Measurements from ENCODE around the gene RSAD1. TPM values are rescaled to one million over a fixed set of nuclear protein-coding genes. Genes with fewer than 3 reads are reported as not detected.
A peak's percentile ranks its signal among the peaks of the same experiment; 100 is the strongest.

The RSAD1 gene
- total RNA-seq, 1 experiment from 2014 or later, result 28.7 TPM

DNA sequence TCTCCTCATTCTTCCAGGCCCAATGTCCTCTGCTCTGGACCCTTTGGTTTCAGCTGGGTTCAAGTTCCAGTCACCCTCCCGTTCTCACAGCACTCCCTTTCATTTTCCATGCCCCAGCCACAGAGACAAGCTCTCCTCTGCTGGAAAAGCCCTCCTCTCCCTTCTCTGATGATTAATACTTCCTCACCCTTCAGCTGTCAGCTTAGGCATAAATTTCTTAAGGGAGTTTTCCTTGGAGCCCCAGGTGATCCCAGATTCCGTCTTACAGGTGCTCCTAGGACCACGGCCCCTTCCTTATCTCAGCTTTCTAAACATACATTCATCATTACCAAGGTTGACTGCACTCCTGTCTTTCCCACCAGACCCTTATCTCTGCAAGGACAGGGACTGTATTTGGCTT is 20.4 kb upstream of the RSAD1 start:
- Mint-ChIP-seq H3K4me1 (ENCODE audit: insufficient read depth, unreplicated experiment) (peaks cover 8% of the 10 kb centered on the region), H3K27me3 (ENCODE audit: insufficient read depth, unreplicated experiment) (no peaks in the 10 kb centered on the region), H3K27ac (ENCODE audit: low read depth, unreplicated experiment) (no peak overlapping the region), H3K4me3 (ENCODE audit: unreplicated experiment) (no peak overlapping the region), H3K9me3 (ENCODE audit: unreplicated experiment) (no peaks in the 10 kb centered on the region), H3K36me3 (ENCODE audit: insufficient read depth, unreplicated experiment) (peaks cover 13% of the 10 kb centered on the region)
- TF ChIP-seq, protein P1, sequence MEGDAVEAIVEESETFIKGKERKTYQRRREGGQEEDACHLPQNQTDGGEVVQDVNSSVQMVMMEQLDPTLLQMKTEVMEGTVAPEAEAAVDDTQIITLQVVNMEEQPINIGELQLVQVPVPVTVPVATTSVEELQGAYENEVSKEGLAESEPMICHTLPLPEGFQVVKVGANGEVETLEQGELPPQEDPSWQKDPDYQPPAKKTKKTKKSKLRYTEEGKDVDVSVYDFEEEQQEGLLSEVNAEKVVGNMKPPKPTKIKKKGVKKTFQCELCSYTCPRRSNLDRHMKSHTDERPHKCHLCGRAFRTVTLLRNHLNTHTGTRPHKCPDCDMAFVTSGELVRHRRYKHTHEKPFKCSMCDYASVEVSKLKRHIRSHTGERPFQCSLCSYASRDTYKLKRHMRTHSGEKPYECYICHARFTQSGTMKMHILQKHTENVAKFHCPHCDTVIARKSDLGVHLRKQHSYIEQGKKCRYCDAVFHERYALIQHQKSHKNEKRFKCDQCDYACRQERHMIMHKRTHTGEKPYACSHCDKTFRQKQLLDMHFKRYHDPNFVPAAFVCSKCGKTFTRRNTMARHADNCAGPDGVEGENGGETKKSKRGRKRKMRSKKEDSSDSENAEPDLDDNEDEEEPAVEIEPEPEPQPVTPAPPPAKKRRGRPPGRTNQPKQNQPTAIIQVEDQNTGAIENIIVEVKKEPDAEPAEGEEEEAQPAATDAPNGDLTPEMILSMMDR (IDR thresholded peaks at IDR 0.05; ENCODE audit: unreplicated experiment), result no peak
- intact Hi-C loops (cut with micrococcal nuclease), result no loop called here
- BruUV-seq (replicated peaks), result no TSS peak
- CTCF ChIA-PET, result interaction anchor here (0.9 to 1.7 kb wide), 3 partner anchors 20 to 281 kb away, joined by 3 to 4 read pairs (median 3); partner anchors contain the start of gene RSAD1
- peak; percentile 38 for DNase-seq (ENCODE audit: unreplicated experiment)
- POLR2A ChIA-PET, result interaction anchor here (0.6 to 3.0 kb wide), 5 partner anchors 8 to 86 kb away, joined by 4 to 13 read pairs (median 5); partner anchors contain the start of gene MRPL27

DNA sequence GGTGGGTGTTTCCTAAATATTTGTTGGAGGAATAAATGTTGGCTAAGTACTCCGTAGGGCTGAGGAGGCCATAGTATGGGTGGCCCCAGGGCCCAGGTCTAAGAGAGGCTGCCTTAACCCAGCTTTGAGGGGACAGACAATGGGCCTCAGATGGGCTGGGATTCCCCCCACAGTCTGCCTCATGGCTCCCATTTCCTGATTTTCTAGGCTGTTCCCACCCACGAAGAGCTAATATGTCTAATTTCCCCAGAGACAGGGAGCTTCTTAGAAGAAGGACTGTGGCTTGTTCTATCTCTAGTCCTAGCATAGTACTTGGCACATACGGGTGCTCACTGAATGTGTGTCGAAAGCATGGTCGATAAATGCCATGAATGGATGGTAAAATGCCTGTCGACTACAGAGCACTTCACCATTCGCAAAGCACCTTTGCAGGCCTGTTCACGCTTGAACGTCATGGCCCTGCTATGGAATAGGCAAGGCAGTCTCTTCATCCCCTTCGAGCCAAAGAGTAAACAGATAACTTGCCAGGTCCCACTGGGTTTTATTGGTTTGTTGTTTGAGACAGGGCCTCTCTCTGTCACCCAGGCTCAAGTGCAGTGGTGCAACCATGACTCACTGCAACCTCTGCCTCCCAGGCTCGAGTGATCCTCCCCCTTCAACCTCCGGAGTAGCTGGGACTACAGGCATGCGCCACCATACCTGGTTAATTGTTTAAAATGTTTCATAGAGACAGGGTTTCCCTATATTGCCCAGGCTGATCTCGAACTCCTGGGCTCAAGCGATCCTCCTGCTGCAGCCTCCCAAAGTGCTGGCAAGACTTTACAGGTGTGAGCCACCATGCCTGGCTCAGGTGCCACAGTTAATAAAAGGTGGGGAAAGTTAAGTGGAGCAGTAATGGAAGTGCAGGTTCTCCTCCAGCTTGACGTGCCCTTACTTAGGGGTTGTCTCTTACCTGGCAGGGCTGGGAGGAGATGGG is 19.7 kb upstream of the RSAD1 start:
- H3K27me3 Mint-ChIP-seq (ENCODE audit: insufficient read depth, unreplicated experiment), result no peaks in the 10 kb centered on the region
- intact Hi-C loops (cut with micrococcal nuclease), result no loop called here

DNA sequence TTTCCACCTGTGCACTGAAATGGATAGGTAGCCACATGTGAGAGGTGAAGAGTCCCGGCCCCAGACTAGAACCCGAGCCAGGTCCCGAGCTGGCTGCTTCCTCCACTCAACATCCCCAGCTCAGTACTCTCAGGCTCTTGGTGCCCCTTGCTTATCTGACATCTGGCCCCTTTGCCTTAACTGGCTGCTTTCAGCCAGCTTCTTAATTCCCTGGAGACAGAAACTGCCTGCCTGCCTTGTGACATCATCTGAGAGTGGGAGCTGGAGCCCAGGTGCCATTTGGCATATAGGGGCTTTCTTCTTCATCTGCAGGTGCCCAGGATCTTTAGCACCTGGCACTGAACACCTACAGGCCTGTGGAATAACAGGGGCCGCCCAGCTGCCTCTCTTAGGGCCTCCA is 18.9 kb upstream of the RSAD1 start:
- no peak overlapping the region for H3K27ac Mint-ChIP-seq (ENCODE audit: low read depth, unreplicated experiment)
- ChIA-PET CTCF (interaction anchor here (0.6 to 1.8 kb wide), 6 partner anchors 8 to 262 kb away, joined by 3 to 4 read pairs (median 4); partner anchors contain the start of gene RSAD1), POLR2A (interaction anchor here (0.8 to 3.0 kb wide), 5 partner anchors 14 to 97 kb away, joined by 3 to 13 read pairs (median 3); no protein-coding TSS in a partner anchor)
- H3K4me3 Mint-ChIP-seq (ENCODE audit: unreplicated experiment), result no peak overlapping the region
- no peak for DNase-seq (ENCODE audit: unreplicated experiment)
- intact Hi-C loops (cut with micrococcal nuclease), result no loop called here
- H3K36me3 Mint-ChIP-seq (ENCODE audit: insufficient read depth, unreplicated experiment), result peaks cover 13% of the 10 kb centered on the region
- H3K27me3 Mint-ChIP-seq (ENCODE audit: insufficient read depth, unreplicated experiment), result no peaks in the 10 kb centered on the region
- peaks cover 8% of the 10 kb centered on the region for H3K4me1 Mint-ChIP-seq (ENCODE audit: insufficient read depth, unreplicated experiment)
- no peaks in the 10 kb centered on the region for H3K9me3 Mint-ChIP-seq (ENCODE audit: unreplicated experiment)
- TF ChIP-seq, protein P1 (IDR thresholded peaks at IDR 0.05; ENCODE audit: unreplicated experiment), result no peak
- BruUV-seq (replicated peaks), result no TSS peak

More for the DNA sequence above, 19.7 kb upstream of the RSAD1 start:
- Mint-ChIP-seq H3K9me3 (ENCODE audit: unreplicated experiment) (no peaks in the 10 kb centered on the region), H3K4me1 (ENCODE audit: insufficient read depth, unreplicated experiment) (peaks cover 8% of the 10 kb centered on the region), H3K4me3 (ENCODE audit: unreplicated experiment) (no peak overlapping the region), H3K27ac (ENCODE audit: low read depth, unreplicated experiment) (no peak overlapping the region), H3K36me3 (ENCODE audit: insufficient read depth, unreplicated experiment) (peaks cover 10% of the 10 kb centered on the region)
- peak; percentile 90 for DNase-seq (ENCODE audit: unreplicated experiment)
- ChIA-PET CTCF (interaction anchor here (0.6 to 1.8 kb wide), 5 partner anchors 20 to 281 kb away, joined by 3 to 4 read pairs (median 4); partner anchors contain the start of gene RSAD1), POLR2A (interaction anchor here (0.8 to 3.0 kb wide), 6 partner anchors 14 to 96 kb away, joined by 3 to 13 read pairs (median 4); partner anchors contain the start of gene MRPL27)
- TF ChIP-seq, protein P1 (IDR thresholded peaks at IDR 0.05; ENCODE audit: unreplicated experiment), result no peak
- no TSS peak for BruUV-seq (replicated peaks)
